ENCODE results near the gene GRWD1. TPM values are rescaled to one million over a fixed set of nuclear protein-coding genes. Genes with fewer than 3 reads are reported as not detected.

GRWD1 gene
- total and polyA plus RNA-seq, 4 donors = 8.9 to 38.1 (median 21.9) TPM

GRCh38 chr19:48424694-48425219, 21.0 kb upstream of the GRWD1 start:
- H3K9ac ChIP-seq (ENCODE audit: insufficient read depth in 1 of 2, low read length in 2 of 2) = no peak overlapping the region
- no peak overlapping the region for H3K4me3 ChIP-seq
- no peak for TF ChIP-seq CTCF (IDR thresholded peaks at IDR 0.05; ENCODE audit: control extremely low read depth, extremely low read depth)
- no peaks in the 10 kb centered on the region for H3K4me1 ChIP-seq (ENCODE audit: control insufficient read depth in 5 of 5, insufficient read depth in 5 of 5, low read length in 5 of 5)
- no peaks in the 10 kb centered on the region for H3K36me3 ChIP-seq (ENCODE audit: control insufficient read depth in 4 of 4, insufficient read depth in 4 of 4, low read length in 4 of 4)
- peak in 2 of 3 donors; percentile 15 to 44 for DNase-seq
- no peaks in the 10 kb centered on the region for H3K9me3 ChIP-seq (ENCODE audit: control insufficient read depth in 4 of 4, insufficient read depth in 3 of 4, low read length in 3 of 4)
- peak overlapping the region in 1 of 2 donors; percentile 6 for H3K27ac ChIP-seq (ENCODE audit: low read depth in 1 of 2, low read length in 1 of 2)
- 14 to 25% methylated on average over 8 of the region's 8 CpGs for WGBS, 2 donors
- peak; percentile 27 for ATAC-seq (ENCODE audit: insufficient read depth, low FRiP score)
- H3K27me3 ChIP-seq (ENCODE audit: control insufficient read depth in 3 of 3, insufficient read depth in 3 of 3, low read length in 2 of 3) = no peaks in the 10 kb centered on the region

- Histone ChIP-seq H3K36me3 (ENCODE audit: control insufficient read depth in 4 of 4, insufficient read depth in 4 of 4, low read length in 4 of 4) (no peaks in the 10 kb centered on the region), H3K27ac (ENCODE audit: low read depth in 1 of 2, low read length in 1 of 2) (no peak overlapping the region), H3K9me3 (ENCODE audit: control insufficient read depth in 4 of 4, insufficient read depth in 3 of 4, low read length in 3 of 4) (peaks cover 0 to 2% (median 0%) of the 10 kb centered on the region in 4 donors), H3K4me1 (ENCODE audit: control insufficient read depth in 5 of 5, insufficient read depth in 5 of 5, low read length in 5 of 5) (no peaks in the 10 kb centered on the region), H3K9ac (ENCODE audit: insufficient read depth in 1 of 2, low read length in 2 of 2) (no peak overlapping the region), H3K27me3 (ENCODE audit: control insufficient read depth in 3 of 3, insufficient read depth in 3 of 3, low read length in 2 of 3) (no peaks in the 10 kb centered on the region), H3K4me3 (no peak overlapping the region)
- no peak for TF ChIP-seq CTCF (IDR thresholded peaks at IDR 0.05; ENCODE audit: control extremely low read depth, extremely low read depth)
- WGBS, 2 donors = 95 to 98% methylated on average over 1 of the region's 1 CpG
- DNase-seq (no peak), ATAC-seq (ENCODE audit: insufficient read depth, low FRiP score) (no peak)
Observed at GRCh38 chr19:48428670-48429069, 17.1 kb upstream of the GRWD1 start.

GRCh38 chr19:48433337-48433736, 12.4 kb upstream of the GRWD1 start:
- DNase-seq = no peak
- Histone ChIP-seq H3K4me1 (ENCODE audit: control insufficient read depth in 5 of 5, insufficient read depth in 5 of 5, low read length in 5 of 5) (no peaks in the 10 kb centered on the region), H3K9me3 (ENCODE audit: control insufficient read depth in 4 of 4, insufficient read depth in 3 of 4, low read length in 3 of 4) (peaks cover 0 to 2% (median 0%) of the 10 kb centered on the region in 4 donors), H3K36me3 (ENCODE audit: control insufficient read depth in 4 of 4, insufficient read depth in 4 of 4, low read length in 4 of 4) (no peaks in the 10 kb centered on the region), H3K9ac (ENCODE audit: insufficient read depth in 1 of 2, low read length in 2 of 2) (no peak overlapping the region), H3K27me3 (ENCODE audit: control insufficient read depth in 3 of 3, insufficient read depth in 3 of 3, low read length in 2 of 3) (no peaks in the 10 kb centered on the region), H3K27ac (ENCODE audit: low read depth in 1 of 2, low read length in 1 of 2) (no peak overlapping the region), H3K4me3 (no peak overlapping the region)
- WGBS, 2 donors = 70 to 73% methylated on average over 8 of the region's 8 CpGs
- ATAC-seq (ENCODE audit: insufficient read depth, low FRiP score) = no peak
- TF ChIP-seq CTCF (IDR thresholded peaks at IDR 0.05; ENCODE audit: control extremely low read depth, extremely low read depth) = no peak

GRCh38 chr19:48436586-48436985, 9.2 kb upstream of the GRWD1 start:
- 86 to 91% methylated on average over 5 of the region's 5 CpGs for WGBS, 2 donors
- Histone ChIP-seq H3K4me3 (no peak overlapping the region), H3K9me3 (ENCODE audit: control insufficient read depth in 4 of 4, insufficient read depth in 3 of 4, low read length in 3 of 4) (no peaks in the 10 kb centered on the region), H3K36me3 (ENCODE audit: control insufficient read depth in 4 of 4, insufficient read depth in 4 of 4, low read length in 4 of 4) (no peaks in the 10 kb centered on the region), H3K27ac (ENCODE audit: low read depth in 1 of 2, low read length in 1 of 2) (no peak overlapping the region), H3K9ac (ENCODE audit: insufficient read depth in 1 of 2, low read length in 2 of 2) (no peak overlapping the region), H3K27me3 (ENCODE audit: control insufficient read depth in 3 of 3, insufficient read depth in 3 of 3, low read length in 2 of 3) (peaks cover 0 to 4% (median 4%) of the 10 kb centered on the region in 3 donors), H3K4me1 (ENCODE audit: control insufficient read depth in 5 of 5, insufficient read depth in 5 of 5, low read length in 5 of 5) (no peaks in the 10 kb centered on the region)
- no peak for DNase-seq
- no peak for ATAC-seq (ENCODE audit: insufficient read depth, low FRiP score)
- TF ChIP-seq CTCF (IDR thresholded peaks at IDR 0.05; ENCODE audit: control extremely low read depth, extremely low read depth) = no peak

All from lung (tissue), 12 donors.